Vagina (tissue), 2 donors: ENCODE results near the gene UBE2R2.

ENCODE experiments used
- POLR2A ChIP-seq, 2 donors: fragments of 450-650 bp; IDR thresholded peaks; one replicate each; pipeline ENCODE4 v1.6.1; 2017; ENCODE audit warnings: antibody characterized with exemption in 2 of 2, mild to moderate bottlenecking in 2 of 2, moderate library complexity in 2 of 2
- POLR2AphosphoS5 ChIP-seq, 2 donors: sonication (generic); formaldehyde crosslinking; IDR thresholded peaks; one replicate each; pipeline ENCODE4 v1.9.0; 2017; ENCODE audit warnings: antibody characterized with exemption in 2 of 2, mild to moderate bottlenecking in 2 of 2, low read depth in 1 of 2; ENCODE audit not compliant: insufficient read depth in 1 of 2
- TF ChIP-seq, protein P1 (sequence below), 3 experiments: fragments of 450-650 bp in 2 of 3; fragments of 200-600 bp in 1 of 3; sonication (generic) in 1 of 3; IDR thresholded peaks; one replicate each; pipeline ENCODE4 v1.5.1; 2017 to 2019; ENCODE audit warnings: antibody characterized with exemption in 3 of 3, mild to moderate bottlenecking in 2 of 3, moderate library complexity in 2 of 3

GRCh38 chr9:33934188-33934878 is 117.4 kb downstream of the UBE2R2 start:
- no peak for TF ChIP-seq POLR2AphosphoS5 (IDR thresholded peaks at IDR 0.05; ENCODE audit: insufficient read depth in 1 of 2, low read depth in 1 of 2)
- TF ChIP-seq POLR2A (IDR thresholded peaks at IDR 0.05): no peak
- TF ChIP-seq, protein P1, sequence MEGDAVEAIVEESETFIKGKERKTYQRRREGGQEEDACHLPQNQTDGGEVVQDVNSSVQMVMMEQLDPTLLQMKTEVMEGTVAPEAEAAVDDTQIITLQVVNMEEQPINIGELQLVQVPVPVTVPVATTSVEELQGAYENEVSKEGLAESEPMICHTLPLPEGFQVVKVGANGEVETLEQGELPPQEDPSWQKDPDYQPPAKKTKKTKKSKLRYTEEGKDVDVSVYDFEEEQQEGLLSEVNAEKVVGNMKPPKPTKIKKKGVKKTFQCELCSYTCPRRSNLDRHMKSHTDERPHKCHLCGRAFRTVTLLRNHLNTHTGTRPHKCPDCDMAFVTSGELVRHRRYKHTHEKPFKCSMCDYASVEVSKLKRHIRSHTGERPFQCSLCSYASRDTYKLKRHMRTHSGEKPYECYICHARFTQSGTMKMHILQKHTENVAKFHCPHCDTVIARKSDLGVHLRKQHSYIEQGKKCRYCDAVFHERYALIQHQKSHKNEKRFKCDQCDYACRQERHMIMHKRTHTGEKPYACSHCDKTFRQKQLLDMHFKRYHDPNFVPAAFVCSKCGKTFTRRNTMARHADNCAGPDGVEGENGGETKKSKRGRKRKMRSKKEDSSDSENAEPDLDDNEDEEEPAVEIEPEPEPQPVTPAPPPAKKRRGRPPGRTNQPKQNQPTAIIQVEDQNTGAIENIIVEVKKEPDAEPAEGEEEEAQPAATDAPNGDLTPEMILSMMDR (IDR thresholded peaks at IDR 0.05): no peak
